Lung (tissue), 12 donors: Measurements from ENCODE around the gene COPS4. TPM values are rescaled to one million over a fixed set of nuclear protein-coding genes. Genes with fewer than 3 reads are reported as not detected.
"Not testable (repeated sequence)": the region's sequence is repeated elsewhere in the genome, so short reads cannot be mapped to it uniquely, and the experiment has no call there.

Source experiments
- ATAC-seq: fragments of 200-7000 bp; cut with Tn5 transposase; one replicate; pipeline ENCODE4 v1.9.1; 2020; ENCODE audit warnings: moderate number of reproducible peaks; ENCODE audit not compliant: insufficient read depth, low FRiP score
- DNase-seq, 3 donors: peaks; one replicate each; pipeline ENCODE4 v3.0.0-alpha.2; 2013 to 2017
- H3K27ac ChIP-seq, 2 donors: one replicate each; pipeline ENCODE4 v1.5.1; 2013; ENCODE audit warnings: mild to moderate bottlenecking in 2 of 2, moderate library complexity in 2 of 2, control low read depth in 1 of 2, inconsistent platforms in 1 of 2, low read depth in 1 of 2, low read length in 1 of 2
- H3K27me3 ChIP-seq, 3 donors: one replicate each; pipeline ENCODE4 v1.5.1; 2013; ENCODE audit warnings: low read length in 2 of 3; ENCODE audit not compliant: control insufficient read depth in 3 of 3, insufficient read depth in 3 of 3
- H3K36me3 ChIP-seq, 4 donors: one replicate each; pipeline ENCODE4 v1.5.1; 2013; ENCODE audit warnings: low read length in 4 of 4, mild to moderate bottlenecking in 1 of 4, moderate library complexity in 1 of 4; ENCODE audit not compliant: control insufficient read depth in 4 of 4, insufficient read depth in 4 of 4
- H3K4me1 ChIP-seq, 5 donors: one replicate each; pipeline ENCODE4 v1.5.1; 2013; ENCODE audit warnings: low read length in 5 of 5, mild to moderate bottlenecking in 2 of 5, moderate library complexity in 1 of 5; ENCODE audit not compliant: control insufficient read depth in 5 of 5, insufficient read depth in 5 of 5
- H3K4me3 ChIP-seq: one replicate; pipeline ENCODE4 v1.5.1; 2013; ENCODE audit warnings: mild to moderate bottlenecking, control low read depth, moderate library complexity
- H3K9ac ChIP-seq, 2 donors: one replicate each; pipeline ENCODE4 v1.5.1; 2013; ENCODE audit warnings: low read length in 2 of 2, control low read depth in 1 of 2; ENCODE audit not compliant: insufficient read depth in 1 of 2
- H3K9me3 ChIP-seq, 4 donors: one replicate each; pipeline ENCODE4 v1.5.1; 2013; ENCODE audit warnings: low read length in 3 of 4, mild to moderate bottlenecking in 1 of 4, moderate library complexity in 1 of 4; ENCODE audit not compliant: control insufficient read depth in 4 of 4, insufficient read depth in 3 of 4
- CTCF ChIP-seq: IDR thresholded peaks from 2 replicates; pipeline ENCODE4 v1.5.1; 2012; ENCODE audit warnings: mild to moderate bottlenecking; ENCODE audit errors: control extremely low read depth, extremely low read depth
- WGBS, 2 donors: extraction: QIAGEN DNeasy Blood & Tissue Kit; methylation state at CpG; one replicate each; pipeline ENCODE4 v1.1.7; 2013; 5-methylcytosine and 5-hydroxymethylcytosine counted together
- polyA plus RNA-seq, 2 donors: library from polyadenylated mRNA; stranded (reverse); fragments of 200-250 nt; gene quantifications; one replicate each; pipeline ENCODE4 v1.2.1, GENCODE V29; 2013
- total RNA-seq, 2 donors: library from RNA; depleted of rRNA in 1 of 2; stranded (reverse); fragments of >200 nt in 1 of 2; gene quantifications; one replicate each; pipeline ENCODE4 v1.2.1, GENCODE V29; 2014 to 2021
- donor health status: control.
- donor health status: control.
- donor health status: Bipolar disorder and iron deficiency.
- donor health status: healthy.
- donor health status: DM: yes; HTN: yes; CAD: no.

COPS4 gene
- total and polyA plus RNA-seq, 4 donors = 15.3 to 55.3 (median 27.2) TPM

GRCh38 chr4:83109480-83110222, 74.7 kb downstream of the COPS4 start:
- peak overlapping the region; percentile 45 for H3K4me3 ChIP-seq
- WGBS, 2 donors = 1 to 2% methylated on average over 63 to 64 of the region's 64 CpGs
- H3K9me3 ChIP-seq = no peaks in the 10 kb centered on the region
- peaks cover 0 to 10% (median 4%) of the 10 kb centered on the region in 3 donors for H3K27me3 ChIP-seq
- H3K36me3 ChIP-seq = no peaks in the 10 kb centered on the region
- peaks cover 0 to 6% (median 0%) of the 10 kb centered on the region in 5 donors for H3K4me1 ChIP-seq
- H3K9ac ChIP-seq = peak overlapping the region in 1 of 2 donors; percentile 32
- peak overlapping the region in 1 of 2 donors; percentile 37 for H3K27ac ChIP-seq
- ATAC-seq (peak; percentile 62), DNase-seq (peak; percentile 20 to 44 (median 38))
- TF ChIP-seq CTCF = no peak

GRCh38 chr4:83110223-83110945, 75.4 kb downstream of the COPS4 start:
- Histone ChIP-seq H3K4me1 (peaks cover 0 to 5% (median 0%) of the 10 kb centered on the region in 5 donors), H3K9ac (no peak overlapping the region), H3K27ac (peak overlapping the region in 1 of 2 donors; percentile 37), H3K4me3 (no peak overlapping the region), H3K9me3 (no peaks in the 10 kb centered on the region), H3K27me3 (peaks cover 0 to 10% (median 4%) of the 10 kb centered on the region in 3 donors), H3K36me3 (no peaks in the 10 kb centered on the region)
- WGBS, 2 donors = 2 to 4% methylated on average over 18 of the region's 18 CpGs
- DNase-seq (peak; percentile 74 to 79 (median 76)), ATAC-seq (peak; percentile 89)
- peak; percentile 31 for TF ChIP-seq CTCF

GRCh38 chr4:83110970-83111750, 76.2 kb downstream of the COPS4 start:
- H3K4me3 ChIP-seq = no peak overlapping the region
- H3K9ac ChIP-seq = no peak overlapping the region
- H3K9me3 ChIP-seq = no peaks in the 10 kb centered on the region
- TF ChIP-seq CTCF = no peak
- 43 to 64% methylated on average over 8 of the region's 8 CpGs for WGBS, 2 donors
- ATAC-seq (no peak), DNase-seq (no peak)
- H3K27me3 ChIP-seq = peaks cover 0 to 10% (median 4%) of the 10 kb centered on the region in 3 donors
- H3K4me1 ChIP-seq = peaks cover 0 to 5% (median 0%) of the 10 kb centered on the region in 5 donors
- no peaks in the 10 kb centered on the region for H3K36me3 ChIP-seq
- H3K27ac ChIP-seq = no peak overlapping the region

GRCh38 chr4:83111751-83112141, 76.8 kb downstream of the COPS4 start:
- WGBS, 2 donors = 48 to 74% methylated on average over 7 of the region's 7 CpGs
- H3K36me3 ChIP-seq, DNase-seq, H3K27ac ChIP-seq, ATAC-seq, H3K9ac ChIP-seq, H3K9me3 ChIP-seq, H3K4me3 ChIP-seq, H3K4me1 ChIP-seq: not testable (repeated sequence)
- peaks cover 0 to 10% (median 4%) of the 10 kb centered on the region in 3 donors for H3K27me3 ChIP-seq
